ENCODE results near the gene CENPF. TPM values are rescaled to one million over a fixed set of nuclear protein-coding genes. Genes with fewer than 3 reads are reported as not detected.
"Not testable (repeated sequence)": the region's sequence is repeated elsewhere in the genome, so short reads cannot be mapped to it uniquely, and the experiment has no call there.

CENPF gene
- total RNA-seq, 1 experiment from 2014 or later, result 44.0 TPM

- Histone ChIP-seq H2AFZ (ENCODE audit: low read length) (no peak overlapping the region), H3K36me3 (ENCODE audit: insufficient read depth, low read length) (no peaks in the 10 kb centered on the region), H3K4me2 (ENCODE audit: low read depth, low read length, poor library complexity, severe bottlenecking) (no peak overlapping the region)
Observed at GRCh38 chr1:214588963-214589597, 13.9 kb upstream of the CENPF start.

DNA sequence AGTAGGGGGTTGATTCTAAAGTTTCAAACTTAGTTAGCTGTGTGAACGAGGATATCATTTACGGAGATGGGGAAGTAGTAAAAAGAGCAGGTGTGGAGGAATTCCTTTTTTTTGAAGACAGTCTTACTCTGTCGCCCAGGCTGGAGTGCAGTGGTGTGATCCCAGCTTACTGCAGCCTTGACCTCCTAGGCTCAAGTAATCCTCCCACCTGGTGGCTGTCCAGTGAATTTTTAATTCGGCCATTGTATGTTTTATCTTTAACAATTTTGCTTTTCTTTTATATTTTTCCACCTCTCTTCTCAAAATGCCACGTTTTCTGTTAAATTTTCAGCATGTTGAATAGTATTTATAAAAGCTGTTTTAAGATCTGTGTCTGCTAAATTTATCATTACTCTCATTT lies 12.3 kb upstream of the CENPF start:
- DNase-seq, result no peak
- Histone ChIP-seq H3K4me1 (ENCODE audit: low read length) (no peaks in the 10 kb centered on the region), H3K9me3 (ENCODE audit: low read length) (no peaks in the 10 kb centered on the region), H3K36me3 (ENCODE audit: insufficient read depth, low read length) (no peaks in the 10 kb centered on the region), H4K20me1 (ENCODE audit: insufficient read depth, low read depth, low read length) (no peaks in the 10 kb centered on the region), H3K79me2 (ENCODE audit: low read length) (no peaks in the 10 kb centered on the region), H3K27me3 (ENCODE audit: low read length) (no peaks in the 10 kb centered on the region), H3K9me2 (replicated peaks; ENCODE audit: insufficient read depth, low read length) (no peaks in the 10 kb centered on the region), H3K4me3 (ENCODE audit: low read length) (no peak overlapping the region), H2AFZ (ENCODE audit: low read length) (no peak overlapping the region), H3K4me2 (ENCODE audit: low read depth, low read length, poor library complexity, severe bottlenecking) (no peak overlapping the region), H3K9ac (ENCODE audit: low read length) (no peak overlapping the region), H3K27ac (ENCODE audit: low read length) (no peak overlapping the region)

More at GRCh38 chr1:214588963-214589597, 13.9 kb upstream of the CENPF start:
- Histone ChIP-seq H3K9me3 (ENCODE audit: low read length) (no peaks in the 10 kb centered on the region), H3K4me1 (ENCODE audit: low read length) (peaks cover 7% of the 10 kb centered on the region), H3K9me2 (replicated peaks; ENCODE audit: insufficient read depth, low read length) (no peaks in the 10 kb centered on the region), H3K4me3 (ENCODE audit: low read length) (no peak overlapping the region), H4K20me1 (ENCODE audit: insufficient read depth, low read depth, low read length) (no peaks in the 10 kb centered on the region), H3K9ac (ENCODE audit: low read length) (no peak overlapping the region), H3K27me3 (ENCODE audit: low read length) (no peaks in the 10 kb centered on the region), H3K27ac (ENCODE audit: low read length) (no peak overlapping the region), H3K79me2 (ENCODE audit: low read length) (no peaks in the 10 kb centered on the region)
- no peak for DNase-seq

DNA sequence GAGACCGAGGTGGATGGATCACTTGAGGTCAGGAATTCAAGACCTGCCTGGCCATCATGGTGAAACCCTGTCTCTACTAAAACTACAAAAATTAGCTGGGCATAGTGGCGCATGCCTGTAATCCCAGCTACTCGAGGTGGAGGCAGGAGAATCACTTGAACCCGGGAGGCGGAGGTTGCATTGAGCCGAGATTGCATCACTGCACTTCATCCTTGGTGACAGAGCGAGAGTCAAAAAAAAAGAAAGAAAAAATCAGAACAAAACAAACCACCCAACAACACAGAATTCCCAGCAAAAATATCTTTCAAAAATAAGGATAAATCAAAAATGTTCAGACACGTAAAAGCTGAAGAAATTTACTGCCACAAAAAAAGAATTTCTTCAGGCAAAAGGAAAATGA lies 11.1 kb upstream of the CENPF start:
- not testable (repeated sequence) for H3K9ac ChIP-seq (ENCODE audit: low read length); DNase-seq; H3K27ac ChIP-seq (ENCODE audit: low read length); H2AFZ ChIP-seq (ENCODE audit: low read length); H3K27me3 ChIP-seq (ENCODE audit: low read length); H3K4me1 ChIP-seq (ENCODE audit: low read length); H3K79me2 ChIP-seq (ENCODE audit: low read length); H3K4me2 ChIP-seq (ENCODE audit: low read depth, low read length, poor library complexity, severe bottlenecking); H4K20me1 ChIP-seq (ENCODE audit: insufficient read depth, low read depth, low read length); H3K4me3 ChIP-seq (ENCODE audit: low read length); H3K36me3 ChIP-seq (ENCODE audit: insufficient read depth, low read length); H3K9me2 ChIP-seq (replicated peaks; ENCODE audit: insufficient read depth, low read length); H3K9me3 ChIP-seq (ENCODE audit: low read length)

- DNase-seq, result no peak
- no peaks in the 10 kb centered on the region for H3K4me1 ChIP-seq (ENCODE audit: low read length)
- H3K36me3 ChIP-seq (ENCODE audit: insufficient read depth, low read length), result no peaks in the 10 kb centered on the region
- no peaks in the 10 kb centered on the region for H3K9me3 ChIP-seq (ENCODE audit: low read length)
- H3K79me2 ChIP-seq (ENCODE audit: low read length), result no peaks in the 10 kb centered on the region
- no peak overlapping the region for H3K27ac ChIP-seq (ENCODE audit: low read length)
- no peaks in the 10 kb centered on the region for H3K9me2 ChIP-seq (replicated peaks; ENCODE audit: insufficient read depth, low read length)
- no peak overlapping the region for H3K4me2 ChIP-seq (ENCODE audit: low read depth, low read length, poor library complexity, severe bottlenecking)
- no peak overlapping the region for H3K4me3 ChIP-seq (ENCODE audit: low read length)
- H3K9ac ChIP-seq (ENCODE audit: low read length), result no peak overlapping the region
- H4K20me1 ChIP-seq (ENCODE audit: insufficient read depth, low read depth, low read length), result no peaks in the 10 kb centered on the region
- H2AFZ ChIP-seq (ENCODE audit: low read length), result no peak overlapping the region
- no peaks in the 10 kb centered on the region for H3K27me3 ChIP-seq (ENCODE audit: low read length)
Observed at GRCh38 chr1:214593158-214593557, 9.8 kb upstream of the CENPF start.

DNA sequence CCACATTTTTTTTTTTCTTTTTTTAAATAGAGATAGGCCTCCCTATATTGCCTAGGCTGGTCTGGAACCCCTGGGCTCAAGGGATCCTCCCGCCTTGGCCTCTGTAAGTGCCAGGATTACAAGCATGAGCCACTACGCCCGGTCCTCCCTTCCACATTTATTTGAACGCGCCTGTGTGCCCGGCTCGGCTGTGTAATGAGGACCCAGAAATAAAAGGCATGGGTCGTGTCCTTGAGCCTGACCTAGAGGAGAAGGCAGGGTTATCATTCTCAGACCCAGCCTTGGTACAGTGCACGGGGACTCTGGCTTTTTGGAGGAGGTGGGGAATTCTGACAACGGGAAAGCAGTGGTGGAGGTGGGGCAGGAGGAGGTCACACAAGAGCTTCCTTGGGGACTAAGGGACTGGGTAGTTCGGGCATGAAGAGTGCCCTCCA lies 841 bp downstream of the CENPF start:
- Histone ChIP-seq H3K79me2 (ENCODE audit: low read length) (peaks cover 44% of the 10 kb centered on the region), H3K4me3 (ENCODE audit: low read length) (peak overlapping the region; percentile 77), H4K20me1 (ENCODE audit: insufficient read depth, low read depth, low read length) (no peaks in the 10 kb centered on the region), H3K9ac (ENCODE audit: low read length) (peak overlapping the region; percentile 78), H3K36me3 (ENCODE audit: insufficient read depth, low read length) (no peaks in the 10 kb centered on the region), H3K27ac (ENCODE audit: low read length) (peak overlapping the region; percentile 67), H3K9me2 (replicated peaks; ENCODE audit: insufficient read depth, low read length) (no peaks in the 10 kb centered on the region), H3K4me2 (ENCODE audit: low read depth, low read length, poor library complexity, severe bottlenecking) (peak overlapping the region; percentile 88), H2AFZ (ENCODE audit: low read length) (no peak overlapping the region), H3K4me1 (ENCODE audit: low read length) (peaks cover 17% of the 10 kb centered on the region), H3K27me3 (ENCODE audit: low read length) (no peaks in the 10 kb centered on the region), H3K9me3 (ENCODE audit: low read length) (no peaks in the 10 kb centered on the region)
- peak; percentile 67 for DNase-seq

DNA sequence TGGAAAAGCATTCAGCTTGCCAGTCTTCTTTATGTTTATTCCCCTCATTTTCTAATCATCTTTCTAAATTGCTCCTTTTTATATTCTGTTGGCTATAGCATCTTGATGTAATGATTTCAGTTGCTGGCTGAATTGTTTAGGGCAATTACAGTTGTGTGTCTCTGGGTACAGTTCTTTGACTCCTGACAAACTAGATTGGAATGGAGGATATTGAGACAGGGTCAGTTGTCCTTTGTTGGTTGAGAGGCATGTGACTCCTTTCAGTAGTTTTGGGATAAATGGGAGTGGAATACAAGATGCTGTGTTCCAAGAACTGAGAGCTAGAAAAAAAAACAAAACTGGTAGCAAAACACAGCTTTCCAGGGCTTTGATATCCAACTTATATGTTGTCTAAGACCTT lies 1.5 kb downstream of the CENPF start:
- no peaks in the 10 kb centered on the region for H4K20me1 ChIP-seq (ENCODE audit: insufficient read depth, low read depth, low read length)
- H3K9me3 ChIP-seq (ENCODE audit: low read length), result no peaks in the 10 kb centered on the region
- H3K27me3 ChIP-seq (ENCODE audit: low read length), result no peaks in the 10 kb centered on the region
- peak overlapping the region; percentile 88 for H3K4me2 ChIP-seq (ENCODE audit: low read depth, low read length, poor library complexity, severe bottlenecking)
- no peak overlapping the region; the same call in 1 of the 2 replicates for H3K27ac ChIP-seq (ENCODE audit: low read length)
- peaks cover 17% of the 10 kb centered on the region for H3K4me1 ChIP-seq (ENCODE audit: low read length)
- peak overlapping the region; percentile 78 for H3K9ac ChIP-seq (ENCODE audit: low read length)
- no peak for DNase-seq
- peaks cover 51% of the 10 kb centered on the region for H3K79me2 ChIP-seq (ENCODE audit: low read length)
- H3K36me3 ChIP-seq (ENCODE audit: insufficient read depth, low read length), result peaks cover 2% of the 10 kb centered on the region; the same call in 1 of the 2 replicates
- H2AFZ ChIP-seq (ENCODE audit: low read length), result no peak overlapping the region
- H3K4me3 ChIP-seq (ENCODE audit: low read length), result peak overlapping the region; percentile 77
- no peaks in the 10 kb centered on the region for H3K9me2 ChIP-seq (replicated peaks; ENCODE audit: insufficient read depth, low read length)

GRCh38 chr1:214605484-214605883 lies 2.5 kb downstream of the CENPF start:
- DNase-seq; H4K20me1 ChIP-seq (ENCODE audit: insufficient read depth, low read depth, low read length); H3K27ac ChIP-seq (ENCODE audit: low read length); H3K36me3 ChIP-seq (ENCODE audit: insufficient read depth, low read length); H3K9ac ChIP-seq (ENCODE audit: low read length); H3K4me3 ChIP-seq (ENCODE audit: low read length); H3K4me2 ChIP-seq (ENCODE audit: low read depth, low read length, poor library complexity, severe bottlenecking); H3K9me3 ChIP-seq (ENCODE audit: low read length); H3K27me3 ChIP-seq (ENCODE audit: low read length); H3K9me2 ChIP-seq (replicated peaks; ENCODE audit: insufficient read depth, low read length); H2AFZ ChIP-seq (ENCODE audit: low read length): not testable (repeated sequence)
- peaks cover 25% of the 10 kb centered on the region for H3K4me1 ChIP-seq (ENCODE audit: low read length)
- peaks cover 60% of the 10 kb centered on the region for H3K79me2 ChIP-seq (ENCODE audit: low read length)

GRCh38 chr1:214605933-214606925 lies 3.2 kb downstream of the CENPF start:
- not testable (repeated sequence) for H2AFZ ChIP-seq (ENCODE audit: low read length); H3K27ac ChIP-seq (ENCODE audit: low read length); H3K9me3 ChIP-seq (ENCODE audit: low read length); H3K4me2 ChIP-seq (ENCODE audit: low read depth, low read length, poor library complexity, severe bottlenecking); H3K4me3 ChIP-seq (ENCODE audit: low read length); H3K9ac ChIP-seq (ENCODE audit: low read length); H4K20me1 ChIP-seq (ENCODE audit: insufficient read depth, low read depth, low read length); H3K9me2 ChIP-seq (replicated peaks; ENCODE audit: insufficient read depth, low read length); H3K27me3 ChIP-seq (ENCODE audit: low read length); DNase-seq; H3K36me3 ChIP-seq (ENCODE audit: insufficient read depth, low read length)
- Histone ChIP-seq H3K79me2 (ENCODE audit: low read length) (peaks cover 68% of the 10 kb centered on the region), H3K4me1 (ENCODE audit: low read length) (peaks cover 31% of the 10 kb centered on the region)
